H9 (cell line): ENCODE measurements around the gene FSHR. TPM values are rescaled to one million over a fixed set of nuclear protein-coding genes. Genes with fewer than 3 reads are reported as not detected.

Experiments
- DNase-seq: peaks from one replicate; pipeline ENCODE4 v3.0.0-alpha.2; 2017
- H2AFZ ChIP-seq: one replicate; pipeline ENCODE4 v1.6.1; 2013; ENCODE audit warnings: mild to moderate bottlenecking, low read length, control low read depth, moderate library complexity
- H2AK5ac ChIP-seq: 2 replicates; pipeline ENCODE4 v1.6.1; 2013; ENCODE audit warnings: low read length, control low read depth, mixed read lengths; ENCODE audit not compliant: insufficient read length
- H2BK120ac ChIP-seq: one replicate; pipeline ENCODE4 v1.6.1; 2013; ENCODE audit warnings: low read depth, mild to moderate bottlenecking, low read length, control low read depth, inconsistent platforms; ENCODE audit not compliant: poor library complexity, severe bottlenecking
- H2BK12ac ChIP-seq: 2 replicates; pipeline ENCODE4 v1.6.1; 2013; ENCODE audit warnings: low read length, control low read depth, mixed read lengths, low read depth; ENCODE audit not compliant: insufficient read length
- H2BK15ac ChIP-seq: 2 replicates; pipeline ENCODE4 v1.6.1; 2013; ENCODE audit warnings: low read depth, low read length, control low read depth
- H2BK20ac ChIP-seq: one replicate; pipeline ENCODE4 v1.6.1; 2013; ENCODE audit warnings: low read depth, mild to moderate bottlenecking, low read length, control low read depth, inconsistent platforms; ENCODE audit not compliant: poor library complexity, severe bottlenecking
- H2BK5ac ChIP-seq: 2 replicates; pipeline ENCODE4 v1.6.1; 2013; ENCODE audit warnings: low read length, control low read depth, mixed read lengths; ENCODE audit not compliant: insufficient read length
- H3K14ac ChIP-seq: 2 replicates; pipeline ENCODE4 v1.6.1; 2013; ENCODE audit warnings: low read length, control low read depth; ENCODE audit not compliant: insufficient read depth
- H3K18ac ChIP-seq: 2 replicates; pipeline ENCODE4 v1.6.1; 2013; ENCODE audit warnings: low read depth, mild to moderate bottlenecking, mixed read lengths, low read length, control low read depth; ENCODE audit not compliant: insufficient read length
- H3K23ac ChIP-seq: 2 replicates; pipeline ENCODE4 v1.6.1; 2013; ENCODE audit warnings: low read length, control low read depth, mixed read lengths, low read depth; ENCODE audit not compliant: insufficient read length
- H3K23me2 ChIP-seq: 2 replicates; pipeline ENCODE4 v1.6.1; 2013; ENCODE audit warnings: low read depth, mild to moderate bottlenecking, mixed read lengths, low read length, control low read depth; ENCODE audit not compliant: insufficient read length, poor library complexity, severe bottlenecking
- H3K27ac ChIP-seq: 2 replicates; pipeline ENCODE4 v1.5.1; 2013; ENCODE audit warnings: low read length, control low read depth, mixed read lengths, low read depth; ENCODE audit not compliant: insufficient read length
- H3K27me3 ChIP-seq: 2 replicates; pipeline ENCODE4 v1.6.1; 2013; ENCODE audit warnings: low read length, control low read depth, inconsistent platforms; ENCODE audit not compliant: insufficient read depth
- H3K4ac ChIP-seq: 2 replicates; pipeline ENCODE4 v1.6.1; 2013; ENCODE audit warnings: low read depth, mild to moderate bottlenecking, control low read depth, inconsistent platforms, low read length, moderate library complexity
- H3K4me1 ChIP-seq: 2 replicates; pipeline ENCODE4 v1.6.1; 2013; ENCODE audit warnings: low read length, control low read depth, inconsistent platforms; ENCODE audit not compliant: insufficient read depth
- H3K4me2 ChIP-seq: 2 replicates; pipeline ENCODE4 v1.6.1; 2013; ENCODE audit warnings: low read length, control low read depth, mixed read lengths; ENCODE audit not compliant: insufficient read length, insufficient read depth
- H3K56ac ChIP-seq: 2 replicates; pipeline ENCODE4 v1.6.1; 2013; ENCODE audit warnings: low read depth, mild to moderate bottlenecking, mixed read lengths, low read length, control low read depth; ENCODE audit not compliant: insufficient read length
- H3K79me1 ChIP-seq: 2 replicates; pipeline ENCODE4 v1.6.1; 2013; ENCODE audit warnings: low read depth, mild to moderate bottlenecking, moderate library complexity, low read length, control low read depth, inconsistent platforms; ENCODE audit not compliant: insufficient read depth, poor library complexity, severe bottlenecking
- H3K79me2 ChIP-seq: 2 replicates; pipeline ENCODE4 v1.6.1; 2013; ENCODE audit warnings: low read length, control low read depth, inconsistent platforms; ENCODE audit not compliant: insufficient read depth
- H3K9ac ChIP-seq: 2 replicates; pipeline ENCODE4 v1.6.1; 2013; ENCODE audit warnings: low read length, control low read depth, mixed read lengths; ENCODE audit not compliant: insufficient read length; ENCODE audit errors: extremely low read depth
- H3K9me3 ChIP-seq: one replicate; pipeline ENCODE4 v1.6.1; 2013; ENCODE audit warnings: low read depth, low read length, inconsistent platforms; ENCODE audit not compliant: control insufficient read depth
- H3T11ph ChIP-seq: one replicate; pipeline ENCODE4 v1.6.1; 2013; ENCODE audit warnings: mild to moderate bottlenecking, low read length, control low read depth, inconsistent platforms
- H4K20me1 ChIP-seq: one replicate; pipeline ENCODE4 v1.6.1; 2013; ENCODE audit not compliant: control insufficient read depth, insufficient read length, insufficient read depth
- H4K5ac ChIP-seq: 2 replicates; pipeline ENCODE4 v1.6.1; 2013; ENCODE audit warnings: low read depth, mild to moderate bottlenecking, mixed read lengths, low read length, control low read depth; ENCODE audit not compliant: insufficient read length
- H4K8ac ChIP-seq: replicated peaks from 2 replicates; pipeline ENCODE4 v1.6.1; 2013; ENCODE audit warnings: low read length, control low read depth, mixed read lengths, low read depth; ENCODE audit not compliant: insufficient read length
- H4K91ac ChIP-seq: 2 replicates; pipeline ENCODE4 v1.6.1; 2013; ENCODE audit warnings: low read depth, mild to moderate bottlenecking, moderate library complexity, mixed read lengths, low read length, control low read depth; ENCODE audit not compliant: insufficient read length
- H3K27ac Mint-ChIP-seq, 3 experiments: 2 replicates in 2 of 3; 3 replicates in 1 of 3; pipeline ENCODE4 v1.8.0; 2020 to 2021; ENCODE audit warnings: mixed read lengths in 3 of 3, mild to moderate bottlenecking in 1 of 3, moderate library complexity in 1 of 3
- H3K27me3 Mint-ChIP-seq: 2 replicates; pipeline ENCODE4 v1.8.0; 2021; ENCODE audit warnings: low read depth, mild to moderate bottlenecking, moderate library complexity, mixed read lengths
- H3K36me3 Mint-ChIP-seq, 3 experiments: 2 replicates in 2 of 3; 3 replicates in 1 of 3; pipeline ENCODE4 v1.8.0; 2020 to 2021; ENCODE audit warnings: low read depth in 3 of 3, mixed read lengths in 3 of 3; ENCODE audit not compliant: insufficient read depth in 1 of 3
- H3K4me1 Mint-ChIP-seq, 2 experiments: 2 replicates each; pipeline ENCODE4 v1.8.0; 2020; ENCODE audit warnings: mixed read lengths in 2 of 2
- H3K4me3 Mint-ChIP-seq, 2 experiments: 2 replicates in 1 of 2; 3 replicates in 1 of 2; pipeline ENCODE4 v1.8.0; 2020 to 2021; ENCODE audit warnings: mild to moderate bottlenecking in 2 of 2, mixed read lengths in 2 of 2, moderate library complexity in 1 of 2
- H3K9me3 Mint-ChIP-seq, 2 experiments: 2 replicates in 1 of 2; 3 replicates in 1 of 2; pipeline ENCODE4 v1.8.0; 2020; ENCODE audit warnings: mild to moderate bottlenecking in 2 of 2, mixed read lengths in 2 of 2, moderate library complexity in 1 of 2
- CTCF ChIP-seq: fragments of 200-600 bp; sonication (generic); conservative IDR thresholded peaks from 3 replicates; pipeline ENCODE4 v1.8.0; 2021; ENCODE audit warnings: antibody characterized with exemption, mild to moderate bottlenecking
- WGBS: extraction: QIAGEN DNeasy Blood & Tissue Kit; methylation state at CpG from one replicate; pipeline ENCODE4 v1.1.7; 2013; ENCODE audit warnings: missing lambda C conversion rate, low lambda C conversion rate, mixed read lengths; ENCODE audit not compliant: insufficient read length; ENCODE audit errors: extremely low coverage; 5-methylcytosine and 5-hydroxymethylcytosine counted together
- total RNA-seq: library from RNA; stranded (reverse); gene quantifications from 2 replicates; pipeline ENCODE4 v1.2.1, GENCODE V29; 2021

Gene FSHR
- total RNA-seq, 1 experiment from 2014 or later, result not detected

GRCh38 chr2:48983551-48983950 lies 170.8 kb downstream of the FSHR start:
- H3K36me3 Mint-ChIP-seq, result no peaks in the 10 kb centered on the region

More at GRCh38 chr2:48983551-48983950, 170.8 kb downstream of the FSHR start:
- Histone ChIP-seq H3K4ac (no peak overlapping the region), H3K79me2 (no peaks in the 10 kb centered on the region), H2BK20ac (no peak overlapping the region), H3K4me1 (no peaks in the 10 kb centered on the region), H3T11ph (no peak overlapping the region), H2AK5ac (no peak overlapping the region), H3K23ac (no peak overlapping the region), H3K56ac (no peak overlapping the region), H3K79me1 (no peaks in the 10 kb centered on the region), H3K18ac (no peak overlapping the region), H2BK120ac (no peak overlapping the region), H3K9ac (no peak overlapping the region), H3K9me3 (no peaks in the 10 kb centered on the region), H3K23me2 (no peaks in the 10 kb centered on the region), H4K91ac (no peak overlapping the region), H3K4me2 (no peak overlapping the region), H3K27ac (no peak overlapping the region), H2BK5ac (no peak overlapping the region), H4K5ac (no peak overlapping the region), H4K20me1 (no peaks in the 10 kb centered on the region), H3K27me3 (no peaks in the 10 kb centered on the region), H2BK15ac (no peak overlapping the region), H2AFZ (no peak overlapping the region), H3K14ac (no peak overlapping the region), H4K8ac (no peak overlapping the region), H2BK12ac (no peak overlapping the region)
- Mint-ChIP-seq H3K4me1 (no peaks in the 10 kb centered on the region; a peak in 1 of 4 replicates), H3K27ac (peak overlapping the region in 1 of 3 experiments; percentile 8; a peak in 1 of 7 replicates), H3K9me3 (no peaks in the 10 kb centered on the region), H3K4me3 (no peak overlapping the region), H3K27me3 (no peaks in the 10 kb centered on the region)
- DNase-seq, result no peak
- WGBS, result no CpG with 5 or more reads among the region's 1 CpG
- TF ChIP-seq CTCF, result no peak
